H1 (cell line): ENCODE results near the gene CCDC169. TPM values are rescaled to one million over a fixed set of nuclear protein-coding genes. Genes with fewer than 3 reads are reported as not detected.

Experiments
- CTCF ChIA-PET: fragments of 300-600 bp; sonication (Branson Sonifier 250); formaldehyde crosslinking; loops from one replicate; lab custom pipeline; 2021; ENCODE audit not compliant: partially characterized antibody; lab: Charles Lee
- POLR2A ChIA-PET: fragments of 300-600 bp; sonication (Branson Sonifier 250); formaldehyde crosslinking; loops from one replicate; lab custom pipeline; 2021; ENCODE audit warnings: inconsistent platforms; ENCODE audit not compliant: partially characterized antibody; lab: Charles Lee
- DNase-seq, 2 experiments: peaks; one replicate each; pipeline versions ENCODE4 v3.0.0 to v3.0.0-alpha.2; 2010 to 2022; ENCODE audit warnings: low spot score in 2 of 2, low read depth in 1 of 2, mixed read lengths in 1 of 2
- FAIRE-seq: peaks from 2 replicates; lab custom pipeline; 2011; peaks lifted over from hg19 to GRCh38; lab: Jason Lieb, UNC
- H2AFZ ChIP-seq: 2 replicates; pipeline ENCODE4 v1.8.1; 2012; ENCODE audit warnings: low read length, inconsistent platforms
- H2AK5ac ChIP-seq: 2 replicates; pipeline ENCODE4 v1.6.1; 2013; ENCODE audit warnings: low read depth, low read length
- H2BK120ac ChIP-seq: replicated peaks from 2 replicates; pipeline ENCODE3; 2013; ENCODE audit warnings: low read depth, low read length, inconsistent platforms
- H2BK12ac ChIP-seq: 2 replicates; pipeline ENCODE4 v1.6.1; 2013; ENCODE audit warnings: low read depth, low read length
- H2BK15ac ChIP-seq: 2 replicates; pipeline ENCODE4 v1.6.1; 2013; ENCODE audit warnings: low read length
- H2BK20ac ChIP-seq: 2 replicates; pipeline ENCODE4 v1.6.1; 2013; ENCODE audit warnings: low read length
- H2BK5ac ChIP-seq: 2 replicates; pipeline ENCODE4 v1.6.1; 2013; ENCODE audit warnings: low read depth, low read length
- H3K14ac ChIP-seq: 2 replicates; pipeline ENCODE4 v1.6.1; 2013; ENCODE audit warnings: inconsistent platforms; ENCODE audit not compliant: insufficient read length
- H3K18ac ChIP-seq: 2 replicates; pipeline ENCODE4 v1.6.1; 2013; ENCODE audit warnings: low read length; ENCODE audit errors: extremely low read depth
- H3K23ac ChIP-seq: 2 replicates; pipeline ENCODE4 v1.6.1; 2013; ENCODE audit warnings: inconsistent platforms; ENCODE audit not compliant: insufficient read length
- H3K23me2 ChIP-seq: 2 replicates; pipeline ENCODE4 v1.6.1; 2013; ENCODE audit warnings: low read depth, low read length
- H3K27ac ChIP-seq: 2 replicates; pipeline ENCODE4 v1.6.1; 2011; ENCODE audit warnings: low read depth, low read length, inconsistent platforms
- H3K27me3 ChIP-seq, 4 experiments: replicated peaks in 1 of 4; 1 replicate in 1 of 4; 2 replicates in 3 of 4; pipeline versions ENCODE4 v1.6.1 to v1.8.1; 2011 to 2013; ENCODE audit warnings: low read length in 3 of 4, mild to moderate bottlenecking in 3 of 4, inconsistent platforms in 2 of 4, mixed read lengths in 2 of 4, moderate library complexity in 1 of 4; ENCODE audit not compliant: control insufficient read depth in 3 of 4, insufficient read depth in 3 of 4; ENCODE audit errors: extremely low read depth in 1 of 4
- H3K36me3 ChIP-seq, 4 experiments: 2 replicates each; pipeline versions ENCODE4 v1.6.1 to v1.8.1; 2011 to 2013; ENCODE audit warnings: mild to moderate bottlenecking in 4 of 4, low read length in 3 of 4, moderate library complexity in 2 of 4, control low read depth in 1 of 4, inconsistent platforms in 1 of 4; ENCODE audit not compliant: insufficient read depth in 4 of 4, control insufficient read depth in 2 of 4
- H3K4ac ChIP-seq: replicated peaks from 2 replicates; pipeline ENCODE3; 2013; ENCODE audit warnings: low read length, low read depth, mixed read lengths, inconsistent platforms; ENCODE audit not compliant: insufficient read length
- H3K4me1 ChIP-seq, 4 experiments: replicated peaks in 1 of 4; 1 replicate in 1 of 4; 2 replicates in 3 of 4; pipeline versions ENCODE4 v1.6.1 to v1.8.1; 2011 to 2013; ENCODE audit warnings: low read length in 3 of 4, inconsistent platforms in 2 of 4, mixed read lengths in 1 of 4; ENCODE audit not compliant: insufficient read depth in 4 of 4, control insufficient read depth in 3 of 4
- H3K4me2 ChIP-seq, 2 experiments: 2 replicates each; pipeline versions ENCODE4 v1.6.1 to v1.8.1; 2011 to 2013; ENCODE audit warnings: low read depth in 2 of 2, low read length in 2 of 2, control low read depth in 1 of 2, inconsistent platforms in 1 of 2, mild to moderate bottlenecking in 1 of 2; ENCODE audit not compliant: insufficient read depth in 1 of 2
- H3K4me3 ChIP-seq, 4 experiments: fragments of 200-600, 300-600 bp in 1 of 4; sonication (generic), shearing (Covaris generic), sonication (Bioruptor Twin) in 1 of 4; 2 replicates each; pipeline versions ENCODE4 v1.5.1 to v1.8.1; 2011 to 2016; ENCODE audit warnings: low read length in 4 of 4, low read depth in 3 of 4, control low read depth in 2 of 4, inconsistent platforms in 2 of 4, mild to moderate bottlenecking in 2 of 4, mixed read lengths in 1 of 4, moderate library complexity in 1 of 4; ENCODE audit not compliant: insufficient read depth in 2 of 4; ENCODE audit errors: extremely low read depth in 1 of 4
- H3K56ac ChIP-seq: replicated peaks from 2 replicates; pipeline ENCODE3; 2013; ENCODE audit warnings: low read depth, mild to moderate bottlenecking, mixed read lengths, low read length, inconsistent platforms; ENCODE audit not compliant: insufficient read length
- H3K79me1 ChIP-seq: 2 replicates; pipeline ENCODE4 v1.6.1; 2013; ENCODE audit warnings: low read depth, low read length, control low read depth
- H3K79me2 ChIP-seq, 2 experiments: 2 replicates each; pipeline versions ENCODE4 v1.6.1 to v1.8.1; 2012 to 2013; ENCODE audit warnings: low read length in 2 of 2, mild to moderate bottlenecking in 2 of 2, inconsistent platforms in 1 of 2; ENCODE audit not compliant: insufficient read depth in 2 of 2, control insufficient read depth in 1 of 2
- H3K9ac ChIP-seq, 4 experiments: replicated peaks in 1 of 4; 1 replicate in 1 of 4; 2 replicates in 3 of 4; pipeline versions ENCODE4 v1.6.1 to v1.8.1; 2011 to 2013; ENCODE audit warnings: low read depth in 3 of 4, low read length in 3 of 4, control low read depth in 2 of 4, mild to moderate bottlenecking in 2 of 4, moderate library complexity in 2 of 4, inconsistent platforms in 1 of 4; ENCODE audit errors: extremely low read depth in 1 of 4
- H3K9me3 ChIP-seq, 2 experiments: 2 replicates each; pipeline versions ENCODE4 v1.6.1 to v1.8.1; 2012 to 2013; ENCODE audit warnings: mild to moderate bottlenecking in 2 of 2, moderate library complexity in 2 of 2, control low read depth in 1 of 2, inconsistent platforms in 1 of 2, low read depth in 1 of 2, low read length in 1 of 2, mixed read lengths in 1 of 2; ENCODE audit not compliant: insufficient read depth in 2 of 2
- H4K20me1 ChIP-seq, 2 experiments: replicated peaks in 1 of 2; 2 replicates each; pipeline versions ENCODE3 to v1.8.1; 2011 to 2013; ENCODE audit warnings: inconsistent platforms in 2 of 2, low read length in 2 of 2, mild to moderate bottlenecking in 1 of 2; ENCODE audit not compliant: insufficient read depth in 2 of 2, control insufficient read depth in 1 of 2
- H4K5ac ChIP-seq: 2 replicates; pipeline ENCODE4 v1.6.1; 2013; ENCODE audit warnings: low read length, low read depth, mixed read lengths, inconsistent platforms; ENCODE audit not compliant: insufficient read length
- H4K8ac ChIP-seq: 2 replicates; pipeline ENCODE4 v1.8.0; 2013; ENCODE audit warnings: mild to moderate bottlenecking, moderate library complexity, low read length, inconsistent platforms; ENCODE audit not compliant: insufficient read depth; ENCODE audit errors: extremely low read depth
- H4K91ac ChIP-seq: replicated peaks from 2 replicates; pipeline ENCODE3; 2013; ENCODE audit warnings: low read length, mixed read lengths, inconsistent platforms; ENCODE audit not compliant: insufficient read length
- ATF2 ChIP-seq: IDR thresholded peaks from 2 replicates; pipeline ENCODE4 v1.6.1; 2012; ENCODE audit warnings: low read length, inconsistent platforms
- BACH1 ChIP-seq: IDR thresholded peaks from 2 replicates; pipeline ENCODE4 v1.6.1; 2012; ENCODE audit warnings: low read length, improper control_type of control experiment
- BCL11A ChIP-seq, 2 experiments: IDR thresholded peaks; one replicate each; pipeline ENCODE4 v1.6.1; 2011; ENCODE audit warnings: low read depth in 2 of 2, low read length in 2 of 2, mild to moderate bottlenecking in 2 of 2
- CREB1 ChIP-seq: IDR thresholded peaks from 2 replicates; pipeline ENCODE4 v1.6.1; 2012; ENCODE audit warnings: inconsistent platforms
- E2F6 ChIP-seq: IDR thresholded peaks from 2 replicates; pipeline ENCODE4 v1.6.1; 2012; ENCODE audit warnings: inconsistent platforms
- JUND ChIP-seq: IDR thresholded peaks from 2 replicates; pipeline ENCODE4 v1.6.1; 2011; ENCODE audit warnings: mild to moderate bottlenecking, improper control_type of control experiment, low read length
- KDM1A ChIP-seq: fragments of 200-600, 300-600 bp; sonication (generic); IDR thresholded peaks from 2 replicates; pipeline ENCODE4 v1.7.1; 2016; ENCODE audit warnings: mild to moderate bottlenecking, low read length, borderline replicate concordance
- SIN3A ChIP-seq, 2 experiments: IDR thresholded peaks in 1 of 2; conservative IDR thresholded peaks in 1 of 2; 2 replicates each; pipeline ENCODE4 v1.6.1; 2011 to 2012; ENCODE audit warnings: low read length in 2 of 2, improper control_type of control experiment in 1 of 2, low read depth in 1 of 2, mild to moderate bottlenecking in 1 of 2
- SRF ChIP-seq: IDR thresholded peaks from 2 replicates; pipeline ENCODE4 v1.6.1; 2011; ENCODE audit warnings: mild to moderate bottlenecking, low read depth, low read length, moderate library complexity
- WGBS, 2 experiments: shearing (Covaris generic) in 1 of 2; methylation state at CpG; one replicate each; pipeline versions ENCODE4 v1.1.6 to v1.1.7; 2013 to 2015; ENCODE audit warnings: low lambda C conversion rate in 2 of 2, mixed read lengths in 2 of 2, inconsistent platforms in 1 of 2, low coverage in 1 of 2, missing lambda C conversion rate in 1 of 2; ENCODE audit not compliant: insufficient replicate concordance in 2 of 2, insufficient coverage in 1 of 2, insufficient read length in 1 of 2; ENCODE audit errors: extremely low coverage in 1 of 2, missing lambda C conversion rate in 1 of 2; 5-methylcytosine and 5-hydroxymethylcytosine counted together
- polyA plus RNA-seq, 7 experiments: library from polyadenylated mRNA; depleted of rRNA in 3 of 7; stranded (reverse) in 5 of 7; unstranded in 2 of 7; fragments of >200 nt in 5 of 7; fragments of 200-250 nt in 2 of 7; gene quantifications; 1 replicate in 5 of 7; 2 replicates in 1 of 7; 4 replicates in 1 of 7; pipeline versions ENCODE4 v1.2.1 to v1.2.3, GENCODE V29; 2011 to 2013; ENCODE audit warnings: missing spikeins in 2 of 7, mixed read lengths in 2 of 7
- total RNA-seq: library from RNA; stranded (reverse); fragmentation: NEBNext Ultra II Directional; extraction: Animal tissue kit (Norgen Biotek cat#: 25700); gene quantifications from 2 replicates; pipeline ENCODE4 v1.2.1, GENCODE V29; 2021

Gene CCDC169
- total and polyA plus RNA-seq, 2 of the 8 experiments (the other 6 are each of a cell fraction or from before 2014, with no cell fraction given), result 7.2 to 44.0 TPM

GRCh38 chr13:36259361-36260137 is 38.1 kb downstream of the CCDC169 start:
- ChIA-PET CTCF (interaction anchor here (1.3 to 1.6 kb wide), 2 partner anchors 16 to 281 kb away, joined by 3 to 9 read pairs; no protein-coding TSS in a partner anchor), POLR2A (interaction anchor here (1.1 kb wide), 1 partner anchor 13 kb away, joined by 3 read pairs; no protein-coding TSS in a partner anchor)
- H3K18ac ChIP-seq, result no peak overlapping the region
- DNase-seq, result no peak
- no peak overlapping the region for H3K56ac ChIP-seq
- no peak overlapping the region for H2BK12ac ChIP-seq
- no peak overlapping the region for H2AFZ ChIP-seq
- H3K79me2 ChIP-seq, result no peaks in the 10 kb centered on the region
- peaks cover 0 to 4% (median 0%) of the 10 kb centered on the region in 4 experiments; a peak in 2 of 7 replicates for H3K4me1 ChIP-seq
- no peaks in the 10 kb centered on the region for H4K20me1 ChIP-seq
- H3K27me3 ChIP-seq, result no peaks in the 10 kb centered on the region
- H3K23ac ChIP-seq, result no peak overlapping the region
- FAIRE-seq, result no peak
- no peak overlapping the region for H3K4ac ChIP-seq
- no peak overlapping the region for H4K5ac ChIP-seq
- H3K4me3 ChIP-seq, result no peak overlapping the region
- H3K4me2 ChIP-seq, result no peak overlapping the region
- H4K8ac ChIP-seq, result no peak overlapping the region
- 97% methylated on average over 8 of the region's 8 CpGs; no CpG with 5 or more reads in 1 of the 2 experiments for WGBS, 2 experiments
- H3K23me2 ChIP-seq, result no peaks in the 10 kb centered on the region
- no peak overlapping the region for H2BK120ac ChIP-seq
- no peak overlapping the region for H3K14ac ChIP-seq
- H3K9ac ChIP-seq, result no peak overlapping the region
- H4K91ac ChIP-seq, result no peak overlapping the region
- no peak overlapping the region for H2BK15ac ChIP-seq
- H3K9me3 ChIP-seq, result peaks cover 0 to 3% of the 10 kb centered on the region in 2 experiments; a peak in 2 of 4 replicates
- H2BK20ac ChIP-seq, result no peak overlapping the region
- no peak overlapping the region for H2AK5ac ChIP-seq
- no peaks in the 10 kb centered on the region for H3K36me3 ChIP-seq
- H3K27ac ChIP-seq, result no peak overlapping the region
- H2BK5ac ChIP-seq, result no peak overlapping the region; the same call in 1 of the 2 replicates
- H3K79me1 ChIP-seq, result no peaks in the 10 kb centered on the region; the same call in 1 of the 2 replicates
- TF ChIP-seq BACH1 (no peak), KDM1A (no peak), CREB1 (no peak), E2F6 (no peak), SRF (no peak), ATF2 (no peak), BCL11A (IDR thresholded peaks at IDR 0.05; ENCODE audit: low read depth in 2 of 2, low read length in 2 of 2) (no peak), JUND (no peak), SIN3A (conservative IDR thresholded peaks at IDR 0.05 in 1 of 2, IDR thresholded peaks at IDR 0.05 in 1 of 2; ENCODE audit: low read depth in 1 of 2, low read length in 2 of 2) (no peak)
